H1 (cell line): Measurements from ENCODE around the gene QDPR. TPM values are rescaled to one million over a fixed set of nuclear protein-coding genes. Genes with fewer than 3 reads are reported as not detected.

Experiments
- CTCF ChIA-PET: fragments of 300-600 bp; sonication (Branson Sonifier 250); formaldehyde crosslinking; loops from one replicate; lab custom pipeline; 2021; ENCODE audit not compliant: partially characterized antibody; lab: Charles Lee
- POLR2A ChIA-PET: fragments of 300-600 bp; sonication (Branson Sonifier 250); formaldehyde crosslinking; loops from one replicate; lab custom pipeline; 2021; ENCODE audit warnings: inconsistent platforms; ENCODE audit not compliant: partially characterized antibody; lab: Charles Lee
- DNase-seq, 2 experiments: peaks; one replicate each; pipeline versions ENCODE4 v3.0.0 to v3.0.0-alpha.2; 2010 to 2022; ENCODE audit warnings: low spot score in 2 of 2, low read depth in 1 of 2, mixed read lengths in 1 of 2
- FAIRE-seq: peaks from 2 replicates; lab custom pipeline; 2011; peaks lifted over from hg19 to GRCh38; lab: Jason Lieb, UNC
- H2AFZ ChIP-seq: 2 replicates; pipeline ENCODE4 v1.8.1; 2012; ENCODE audit warnings: low read length, inconsistent platforms
- H2AK5ac ChIP-seq: 2 replicates; pipeline ENCODE4 v1.6.1; 2013; ENCODE audit warnings: low read depth, low read length
- H2BK120ac ChIP-seq: replicated peaks from 2 replicates; pipeline ENCODE3; 2013; ENCODE audit warnings: low read depth, low read length, inconsistent platforms
- H2BK12ac ChIP-seq: 2 replicates; pipeline ENCODE4 v1.6.1; 2013; ENCODE audit warnings: low read depth, low read length
- H2BK15ac ChIP-seq: 2 replicates; pipeline ENCODE4 v1.6.1; 2013; ENCODE audit warnings: low read length
- H2BK20ac ChIP-seq: 2 replicates; pipeline ENCODE4 v1.6.1; 2013; ENCODE audit warnings: low read length
- H2BK5ac ChIP-seq: 2 replicates; pipeline ENCODE4 v1.6.1; 2013; ENCODE audit warnings: low read depth, low read length
- H3K14ac ChIP-seq: 2 replicates; pipeline ENCODE4 v1.6.1; 2013; ENCODE audit warnings: inconsistent platforms; ENCODE audit not compliant: insufficient read length
- H3K18ac ChIP-seq: 2 replicates; pipeline ENCODE4 v1.6.1; 2013; ENCODE audit warnings: low read length; ENCODE audit errors: extremely low read depth
- H3K23ac ChIP-seq: 2 replicates; pipeline ENCODE4 v1.6.1; 2013; ENCODE audit warnings: inconsistent platforms; ENCODE audit not compliant: insufficient read length
- H3K23me2 ChIP-seq: 2 replicates; pipeline ENCODE4 v1.6.1; 2013; ENCODE audit warnings: low read depth, low read length
- H3K27ac ChIP-seq: 2 replicates; pipeline ENCODE4 v1.6.1; 2011; ENCODE audit warnings: low read depth, low read length, inconsistent platforms
- H3K27me3 ChIP-seq, 4 experiments: replicated peaks in 1 of 4; 1 replicate in 1 of 4; 2 replicates in 3 of 4; pipeline versions ENCODE4 v1.6.1 to v1.8.1; 2011 to 2013; ENCODE audit warnings: low read length in 3 of 4, mild to moderate bottlenecking in 3 of 4, inconsistent platforms in 2 of 4, mixed read lengths in 2 of 4, moderate library complexity in 1 of 4; ENCODE audit not compliant: control insufficient read depth in 3 of 4, insufficient read depth in 3 of 4; ENCODE audit errors: extremely low read depth in 1 of 4
- H3K36me3 ChIP-seq, 4 experiments: 2 replicates each; pipeline versions ENCODE4 v1.6.1 to v1.8.1; 2011 to 2013; ENCODE audit warnings: mild to moderate bottlenecking in 4 of 4, low read length in 3 of 4, moderate library complexity in 2 of 4, control low read depth in 1 of 4, inconsistent platforms in 1 of 4; ENCODE audit not compliant: insufficient read depth in 4 of 4, control insufficient read depth in 2 of 4
- H3K4ac ChIP-seq: replicated peaks from 2 replicates; pipeline ENCODE3; 2013; ENCODE audit warnings: low read length, low read depth, mixed read lengths, inconsistent platforms; ENCODE audit not compliant: insufficient read length
- H3K4me1 ChIP-seq, 4 experiments: replicated peaks in 1 of 4; 1 replicate in 1 of 4; 2 replicates in 3 of 4; pipeline versions ENCODE4 v1.6.1 to v1.8.1; 2011 to 2013; ENCODE audit warnings: low read length in 3 of 4, inconsistent platforms in 2 of 4, mixed read lengths in 1 of 4; ENCODE audit not compliant: insufficient read depth in 4 of 4, control insufficient read depth in 3 of 4
- H3K4me2 ChIP-seq, 2 experiments: 2 replicates each; pipeline versions ENCODE4 v1.6.1 to v1.8.1; 2011 to 2013; ENCODE audit warnings: low read depth in 2 of 2, low read length in 2 of 2, control low read depth in 1 of 2, inconsistent platforms in 1 of 2, mild to moderate bottlenecking in 1 of 2; ENCODE audit not compliant: insufficient read depth in 1 of 2
- H3K4me3 ChIP-seq, 4 experiments: fragments of 200-600, 300-600 bp in 1 of 4; sonication (generic), shearing (Covaris generic), sonication (Bioruptor Twin) in 1 of 4; 2 replicates each; pipeline versions ENCODE4 v1.5.1 to v1.8.1; 2011 to 2016; ENCODE audit warnings: low read length in 4 of 4, low read depth in 3 of 4, control low read depth in 2 of 4, inconsistent platforms in 2 of 4, mild to moderate bottlenecking in 2 of 4, mixed read lengths in 1 of 4, moderate library complexity in 1 of 4; ENCODE audit not compliant: insufficient read depth in 2 of 4; ENCODE audit errors: extremely low read depth in 1 of 4
- H3K56ac ChIP-seq: replicated peaks from 2 replicates; pipeline ENCODE3; 2013; ENCODE audit warnings: low read depth, mild to moderate bottlenecking, mixed read lengths, low read length, inconsistent platforms; ENCODE audit not compliant: insufficient read length
- H3K79me1 ChIP-seq: 2 replicates; pipeline ENCODE4 v1.6.1; 2013; ENCODE audit warnings: low read depth, low read length, control low read depth
- H3K79me2 ChIP-seq, 2 experiments: 2 replicates each; pipeline versions ENCODE4 v1.6.1 to v1.8.1; 2012 to 2013; ENCODE audit warnings: low read length in 2 of 2, mild to moderate bottlenecking in 2 of 2, inconsistent platforms in 1 of 2; ENCODE audit not compliant: insufficient read depth in 2 of 2, control insufficient read depth in 1 of 2
- H3K9ac ChIP-seq, 4 experiments: replicated peaks in 1 of 4; 1 replicate in 1 of 4; 2 replicates in 3 of 4; pipeline versions ENCODE4 v1.6.1 to v1.8.1; 2011 to 2013; ENCODE audit warnings: low read depth in 3 of 4, low read length in 3 of 4, control low read depth in 2 of 4, mild to moderate bottlenecking in 2 of 4, moderate library complexity in 2 of 4, inconsistent platforms in 1 of 4; ENCODE audit errors: extremely low read depth in 1 of 4
- H3K9me3 ChIP-seq, 2 experiments: 2 replicates each; pipeline versions ENCODE4 v1.6.1 to v1.8.1; 2012 to 2013; ENCODE audit warnings: mild to moderate bottlenecking in 2 of 2, moderate library complexity in 2 of 2, control low read depth in 1 of 2, inconsistent platforms in 1 of 2, low read depth in 1 of 2, low read length in 1 of 2, mixed read lengths in 1 of 2; ENCODE audit not compliant: insufficient read depth in 2 of 2
- H4K20me1 ChIP-seq, 2 experiments: replicated peaks in 1 of 2; 2 replicates each; pipeline versions ENCODE3 to v1.8.1; 2011 to 2013; ENCODE audit warnings: inconsistent platforms in 2 of 2, low read length in 2 of 2, mild to moderate bottlenecking in 1 of 2; ENCODE audit not compliant: insufficient read depth in 2 of 2, control insufficient read depth in 1 of 2
- H4K5ac ChIP-seq: 2 replicates; pipeline ENCODE4 v1.6.1; 2013; ENCODE audit warnings: low read length, low read depth, mixed read lengths, inconsistent platforms; ENCODE audit not compliant: insufficient read length
- H4K8ac ChIP-seq: 2 replicates; pipeline ENCODE4 v1.8.0; 2013; ENCODE audit warnings: mild to moderate bottlenecking, moderate library complexity, low read length, inconsistent platforms; ENCODE audit not compliant: insufficient read depth; ENCODE audit errors: extremely low read depth
- H4K91ac ChIP-seq: replicated peaks from 2 replicates; pipeline ENCODE3; 2013; ENCODE audit warnings: low read length, mixed read lengths, inconsistent platforms; ENCODE audit not compliant: insufficient read length
- EZH2 ChIP-seq: fragments of 200-600 bp; sonication (generic); IDR thresholded peaks from 2 replicates; pipeline ENCODE4 v1.7.1; 2012; ENCODE audit warnings: low read depth, mild to moderate bottlenecking, moderate library complexity, low read length, inconsistent platforms; ENCODE audit not compliant: severe bottlenecking
- JUN ChIP-seq: IDR thresholded peaks from 2 replicates; pipeline ENCODE4 v1.6.1; 2011; ENCODE audit warnings: low read depth, mild to moderate bottlenecking, improper control_type of control experiment, low read length
- JUND ChIP-seq: IDR thresholded peaks from 2 replicates; pipeline ENCODE4 v1.6.1; 2011; ENCODE audit warnings: mild to moderate bottlenecking, improper control_type of control experiment, low read length
- polyA plus RNA-seq, 7 experiments: library from polyadenylated mRNA; depleted of rRNA in 3 of 7; stranded (reverse) in 5 of 7; unstranded in 2 of 7; fragments of >200 nt in 5 of 7; fragments of 200-250 nt in 2 of 7; gene quantifications; 1 replicate in 5 of 7; 2 replicates in 1 of 7; 4 replicates in 1 of 7; pipeline versions ENCODE4 v1.2.1 to v1.2.3, GENCODE V29; 2011 to 2013; ENCODE audit warnings: missing spikeins in 2 of 7, mixed read lengths in 2 of 7
- total RNA-seq: library from RNA; stranded (reverse); fragmentation: NEBNext Ultra II Directional; extraction: Animal tissue kit (Norgen Biotek cat#: 25700); gene quantifications from 2 replicates; pipeline ENCODE4 v1.2.1, GENCODE V29; 2021

The QDPR gene
- total and polyA plus RNA-seq, 2 of the 8 experiments (the other 6 are each of a cell fraction or from before 2014, with no cell fraction given) = 33.6 to 35.9 TPM

DNA sequence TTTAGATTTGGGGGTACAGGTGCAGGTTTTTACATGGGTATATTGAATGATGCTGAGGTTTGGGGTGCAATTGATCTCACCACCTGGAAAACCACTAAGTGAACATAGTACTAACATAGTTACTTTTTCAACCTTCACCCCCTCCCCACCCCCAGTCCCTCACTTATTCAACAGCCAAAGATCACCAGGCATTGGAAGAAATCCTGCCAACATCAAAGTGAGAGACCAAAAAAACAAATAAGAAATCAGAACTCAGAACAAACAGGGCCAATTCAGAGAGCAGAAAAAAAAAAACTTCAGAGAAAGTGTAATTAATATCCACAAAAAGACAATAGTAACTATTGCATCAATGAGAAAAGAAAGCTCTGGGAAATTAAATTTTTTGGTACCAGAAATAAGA lies 44.6 kb upstream of the QDPR start:
- H3K4me2 ChIP-seq = no peak overlapping the region
- H3K27ac ChIP-seq = no peak overlapping the region
- no peak overlapping the region for H2BK12ac ChIP-seq
- no peaks in the 10 kb centered on the region for H3K23me2 ChIP-seq
- no peak overlapping the region for H3K56ac ChIP-seq
- H3K4ac ChIP-seq = no peak overlapping the region
- H3K27me3 ChIP-seq = no peaks in the 10 kb centered on the region
- DNase-seq (no peak), FAIRE-seq (no peak)
- H2AK5ac ChIP-seq = no peak overlapping the region
- no peaks in the 10 kb centered on the region for H3K79me2 ChIP-seq
- H3K14ac ChIP-seq = no peak overlapping the region
- POLR2A ChIA-PET = no interaction called here
- no peak overlapping the region for H4K8ac ChIP-seq
- H2AFZ ChIP-seq = no peak overlapping the region
- H3K4me1 ChIP-seq = no peaks in the 10 kb centered on the region
- no peak overlapping the region for H2BK15ac ChIP-seq
- no peak overlapping the region for H2BK20ac ChIP-seq
- H2BK120ac ChIP-seq = no peak overlapping the region
- H2BK5ac ChIP-seq = no peak overlapping the region
- no peaks in the 10 kb centered on the region for H3K36me3 ChIP-seq
- H4K91ac ChIP-seq = no peak overlapping the region
- H3K23ac ChIP-seq = no peak overlapping the region
- no peaks in the 10 kb centered on the region for H3K9me3 ChIP-seq
- no peak overlapping the region for H3K4me3 ChIP-seq
- H4K5ac ChIP-seq = no peak overlapping the region
- CTCF ChIA-PET = interaction anchor here (0.6 to 1.2 kb wide), 3 partner anchors 8 to 81 kb away, joined by 3 to 5 read pairs (median 3); no protein-coding TSS in a partner anchor
- H4K20me1 ChIP-seq = no peaks in the 10 kb centered on the region
- H3K9ac ChIP-seq = no peak overlapping the region
- TF ChIP-seq JUN (no peak), JUND (no peak), EZH2 (no peak)
- H3K18ac ChIP-seq = no peak overlapping the region
- no peaks in the 10 kb centered on the region for H3K79me1 ChIP-seq
